Suppressor macrophage treated with lipopolysaccharide for 1 hour (primary cell): Measurements from ENCODE around the gene PCNX4.
A peak's percentile ranks its signal among the peaks of the same experiment; 100 is the strongest.

Experiments used
- DNase-seq, 3 donors: peaks; one replicate each; pipeline ENCODE4 v3.0.0-alpha.2; 2020 to 2022

PCNX4 gene

GRCh38 chr14:60175255-60175902, 83.7 kb downstream of the PCNX4 start:
- DNase-seq = no peak

- DNase-seq = no peak
These were observed 86.4 kb downstream of the PCNX4 start for GRCh38 chr14:60178164-60178563.

- no peak for DNase-seq
These were observed 87.1 kb downstream of the PCNX4 start for GRCh38 chr14:60178820-60179219.

- no peak for DNase-seq
These were observed 87.7 kb downstream of the PCNX4 start for GRCh38 chr14:60179431-60179869.

- DNase-seq = no peak
These were observed 91.4 kb downstream of the PCNX4 start for GRCh38 chr14:60183138-60183537.

GRCh38 chr14:60183741-60184140, 92.0 kb downstream of the PCNX4 start:
- peak; percentile 17 to 64 (median 45) for DNase-seq

GRCh38 chr14:60184146-60184904, 92.6 kb downstream of the PCNX4 start:
- peak; percentile 77 to 92 (median 87) for DNase-seq

GRCh38 chr14:60184905-60185555, 93.3 kb downstream of the PCNX4 start:
- no peak for DNase-seq

GRCh38 chr14:60188115-60188514, 96.4 kb downstream of the PCNX4 start:
- peak in 1 of 3 donors; percentile 24 for DNase-seq

- no peak for DNase-seq
These were observed 97.0 kb downstream of the PCNX4 start for GRCh38 chr14:60188696-60189095.

GRCh38 chr14:60189923-60190840, 98.5 kb downstream of the PCNX4 start:
- DNase-seq = no peak

GRCh38 chr14:60195179-60195810, 103.6 kb downstream of the PCNX4 start:
- peak in 1 of 3 donors; percentile 26 for DNase-seq

GRCh38 chr14:60196291-60196690, 104.6 kb downstream of the PCNX4 start:
- no peak for DNase-seq

GRCh38 chr14:60197629-60198303, 106.0 kb downstream of the PCNX4 start:
- peak; percentile 39 to 56 (median 49) for DNase-seq

GRCh38 chr14:60199321-60199720, 107.6 kb downstream of the PCNX4 start:
- no peak for DNase-seq

- DNase-seq = peak in 2 of 3 donors; percentile 20 to 27
These were observed 112.5 kb downstream of the PCNX4 start for GRCh38 chr14:60204104-60204842.

GRCh38 chr14:60204843-60205774, 113.4 kb downstream of the PCNX4 start:
- no peak for DNase-seq

GRCh38 chr14:60206249-60206670, 114.5 kb downstream of the PCNX4 start:
- DNase-seq = no peak

GRCh38 chr14:60206837-60207533, 115.3 kb downstream of the PCNX4 start:
- peak; percentile 78 to 86 (median 86) for DNase-seq
